HEK293 (cell line): Measurements from ENCODE around the gene APEX2.

Experiments
- CTCF ChIA-PET: fragments of 350-600 bp; formaldehyde crosslinking; extraction: SDS; loops from one replicate; lab custom pipeline; 2021; ENCODE audit warnings: antibody characterized with exemption; lab: Yijun Ruan, JAX
- POLR2A ChIA-PET: fragments of 300-600 bp; formaldehyde crosslinking; extraction: SDS; loops from one replicate; lab custom pipeline; 2020; ENCODE audit warnings: antibody characterized with exemption, inconsistent platforms; lab: Yijun Ruan, JAX
- H3K27ac ChIP-seq: fragments of 200-500 bp; sonication (Bioruptor generic); 2 replicates; pipeline ENCODE4 v1.5.1; 2014; ENCODE audit warnings: low read depth, low read length, control low read depth, inconsistent platforms; ENCODE audit errors: extremely low read depth
- H3K36me3 ChIP-seq, 2 experiments: fragments of 200-500 bp in 1 of 2; sonication (Bioruptor generic) in 1 of 2; 1 replicate in 1 of 2; 2 replicates in 1 of 2; pipeline ENCODE4 v1.5.1; 2014 to 2017; ENCODE audit warnings: inconsistent platforms in 2 of 2, low read length in 2 of 2; ENCODE audit not compliant: control insufficient read depth in 2 of 2, insufficient read depth in 1 of 2
- H3K4me1 ChIP-seq: fragments of 200-500 bp; sonication (Bioruptor generic); 2 replicates; pipeline ENCODE4 v1.5.1; 2014; ENCODE audit warnings: mild to moderate bottlenecking, low read length, inconsistent platforms; ENCODE audit not compliant: control insufficient read depth, insufficient read depth
- H3K4me3 ChIP-seq: 2 replicates; pipeline ENCODE4 v1.5.1; 2011; ENCODE audit warnings: low read depth, mild to moderate bottlenecking, control low read depth, low read length, moderate library complexity
- H3K9me3 ChIP-seq: fragments of 200-500 bp; sonication (Bioruptor generic); 2 replicates; pipeline ENCODE4 v1.5.1; 2014; ENCODE audit warnings: low read depth, low read length, inconsistent platforms; ENCODE audit not compliant: control insufficient read depth, insufficient read depth
- GFI1B ChIP-seq: fragments of 450-650 bp; formaldehyde crosslinking; IDR thresholded peaks from 2 replicates; pipeline ENCODE4 v1.5.1; 2016; ENCODE audit warnings: missing biosample characterization, missing genetic modification characterization
- KLF7 ChIP-seq: fragments of 450-650 bp; formaldehyde crosslinking; IDR thresholded peaks from 2 replicates; pipeline ENCODE4 v1.5.1; 2016; ENCODE audit warnings: missing biosample characterization, missing genetic modification characterization, borderline replicate concordance
- MEIS1 ChIP-seq: sonication (generic); formaldehyde crosslinking; IDR thresholded peaks from 2 replicates; pipeline ENCODE4 v1.8.1; 2022; ENCODE audit warnings: missing genetic modification reagents, mild to moderate bottlenecking, borderline replicate concordance
- RBAK ChIP-seq: fragments of 450-650 bp; formaldehyde crosslinking; IDR thresholded peaks from 2 replicates; pipeline ENCODE4 v1.5.1; 2016; ENCODE audit warnings: missing biosample characterization, missing genetic modification characterization
- SALL2 ChIP-seq: fragments of 450-650 bp; formaldehyde crosslinking; IDR thresholded peaks from 2 replicates; pipeline ENCODE4 v1.5.0; 2017; ENCODE audit warnings: missing biosample characterization, mild to moderate bottlenecking, missing genetic modification characterization, borderline replicate concordance
- SCRT2 ChIP-seq: fragments of 450-650 bp; formaldehyde crosslinking; IDR thresholded peaks from 2 replicates; pipeline ENCODE4 v1.5.1; 2016; ENCODE audit warnings: missing biosample characterization, missing genetic modification characterization
- YY1 ChIP-seq: fragments of 450-650 bp; formaldehyde crosslinking; IDR thresholded peaks from 2 replicates; pipeline ENCODE4 v1.5.1; 2018; ENCODE audit warnings: missing biosample characterization, missing genetic modification characterization
- ZBTB6 ChIP-seq: fragments of 450-650 bp; formaldehyde crosslinking; IDR thresholded peaks from 2 replicates; pipeline ENCODE4 v1.5.1; 2017; ENCODE audit warnings: missing biosample characterization, missing genetic modification characterization
- ZFP41 ChIP-seq: fragments of 450-650 bp; formaldehyde crosslinking; IDR thresholded peaks from 2 replicates; pipeline ENCODE4 v1.5.1; 2016; ENCODE audit warnings: missing biosample characterization, missing genetic modification characterization, borderline replicate concordance
- ZIC2 ChIP-seq: fragments of 450-650 bp; formaldehyde crosslinking; IDR thresholded peaks from 2 replicates; pipeline ENCODE4 v1.5.1; 2016; ENCODE audit warnings: missing biosample characterization, missing genetic modification characterization
- ZNF112 ChIP-seq: fragments of 450-650 bp; formaldehyde crosslinking; IDR thresholded peaks from 2 replicates; pipeline ENCODE4 v1.5.0; 2017; ENCODE audit warnings: missing biosample characterization, missing genetic modification characterization
- ZNF148 ChIP-seq: fragments of 450-650 bp; formaldehyde crosslinking; IDR thresholded peaks from 2 replicates; pipeline ENCODE4 v1.5.0; 2017; ENCODE audit warnings: missing biosample characterization, missing genetic modification characterization, borderline replicate concordance
- ZNF174 ChIP-seq: fragments of 450-650 bp; formaldehyde crosslinking; IDR thresholded peaks from 2 replicates; pipeline ENCODE4 v1.5.0; 2017; ENCODE audit warnings: missing biosample characterization, mild to moderate bottlenecking, missing genetic modification characterization
- ZNF175 ChIP-seq: fragments of 450-650 bp; formaldehyde crosslinking; IDR thresholded peaks from 2 replicates; pipeline ENCODE4 v1.5.1; 2016; ENCODE audit warnings: missing biosample characterization, missing genetic modification characterization
- ZNF302 ChIP-seq: fragments of 450-650 bp; formaldehyde crosslinking; IDR thresholded peaks from 2 replicates; pipeline ENCODE4 v1.5.1; 2016; ENCODE audit warnings: missing biosample characterization, missing genetic modification characterization, low read depth
- ZNF513 ChIP-seq: fragments of 450-650 bp; IDR thresholded peaks from 2 replicates; pipeline ENCODE4 v1.5.1; 2018; ENCODE audit warnings: missing biosample characterization, missing genetic modification characterization
- ZNF514 ChIP-seq: fragments of 450-650 bp; formaldehyde crosslinking; IDR thresholded peaks from 2 replicates; pipeline ENCODE4 v1.5.1; 2016; ENCODE audit warnings: missing biosample characterization, missing genetic modification characterization
- ZNF571 ChIP-seq: fragments of 450-650 bp; formaldehyde crosslinking; IDR thresholded peaks from 2 replicates; pipeline ENCODE4 v1.5.0; 2017; ENCODE audit warnings: missing biosample characterization, missing genetic modification characterization
- ZNF623 ChIP-seq: fragments of 450-650 bp; formaldehyde crosslinking; IDR thresholded peaks from 2 replicates; pipeline ENCODE4 v1.5.1; 2016; ENCODE audit warnings: missing biosample characterization, missing genetic modification characterization
- ZNF626 ChIP-seq: fragments of 450-650 bp; sonication (Bioruptor Pico); formaldehyde crosslinking; IDR thresholded peaks from 2 replicates; pipeline ENCODE4 v1.5.1; 2018; ENCODE audit warnings: missing biosample characterization, missing genetic modification characterization, inconsistent platforms
- ZNF654 ChIP-seq: fragments of 450-650 bp; formaldehyde crosslinking; IDR thresholded peaks from 2 replicates; pipeline ENCODE4 v1.5.1; 2016; ENCODE audit warnings: low read depth, missing biosample characterization, missing genetic modification characterization
- ZNF704 ChIP-seq: fragments of 450-650 bp; formaldehyde crosslinking; IDR thresholded peaks from 2 replicates; pipeline ENCODE4 v1.5.1; 2016; ENCODE audit warnings: missing biosample characterization, missing genetic modification characterization
- ZNF777 ChIP-seq: fragments of 450-650 bp; formaldehyde crosslinking; IDR thresholded peaks from 2 replicates; pipeline ENCODE4 v1.5.1; 2017; ENCODE audit warnings: missing biosample characterization, missing genetic modification characterization, borderline replicate concordance
- ZSCAN30 ChIP-seq: fragments of 450-650 bp; IDR thresholded peaks from 2 replicates; pipeline ENCODE4 v1.5.1; 2018; ENCODE audit warnings: missing biosample characterization, mild to moderate bottlenecking, missing genetic modification characterization, moderate library complexity
- TF ChIP-seq, protein P1 (sequence below): fragments of 450-650 bp; formaldehyde crosslinking; IDR thresholded peaks from 2 replicates; pipeline ENCODE4 v1.5.1; 2016; ENCODE audit warnings: missing biosample characterization, missing genetic modification characterization
- TF ChIP-seq, protein P2 (sequence below): fragments of 450-650 bp; IDR thresholded peaks from 2 replicates; pipeline ENCODE4 v1.5.1; 2018; ENCODE audit warnings: missing biosample characterization, mild to moderate bottlenecking, missing genetic modification characterization

The APEX2 gene

GRCh38 chrX:55014897-55015299 is 14.7 kb downstream of the APEX2 start:
- Histone ChIP-seq H3K36me3 (no peaks in the 10 kb centered on the region), H3K4me1 (no peaks in the 10 kb centered on the region), H3K9me3 (no peaks in the 10 kb centered on the region), H3K4me3 (no peak overlapping the region), H3K27ac (no peak overlapping the region)
- CTCF ChIA-PET: no interaction called here
- TF ChIP-seq ZBTB6 (tag by site-specific recombination): no peak
- no peak for TF ChIP-seq ZNF112 (tag by site-specific recombination)
- no peak for TF ChIP-seq GFI1B (tag by site-specific recombination)
- TF ChIP-seq ZNF513 (tag by site-specific recombination): no peak
- TF ChIP-seq, protein P1, sequence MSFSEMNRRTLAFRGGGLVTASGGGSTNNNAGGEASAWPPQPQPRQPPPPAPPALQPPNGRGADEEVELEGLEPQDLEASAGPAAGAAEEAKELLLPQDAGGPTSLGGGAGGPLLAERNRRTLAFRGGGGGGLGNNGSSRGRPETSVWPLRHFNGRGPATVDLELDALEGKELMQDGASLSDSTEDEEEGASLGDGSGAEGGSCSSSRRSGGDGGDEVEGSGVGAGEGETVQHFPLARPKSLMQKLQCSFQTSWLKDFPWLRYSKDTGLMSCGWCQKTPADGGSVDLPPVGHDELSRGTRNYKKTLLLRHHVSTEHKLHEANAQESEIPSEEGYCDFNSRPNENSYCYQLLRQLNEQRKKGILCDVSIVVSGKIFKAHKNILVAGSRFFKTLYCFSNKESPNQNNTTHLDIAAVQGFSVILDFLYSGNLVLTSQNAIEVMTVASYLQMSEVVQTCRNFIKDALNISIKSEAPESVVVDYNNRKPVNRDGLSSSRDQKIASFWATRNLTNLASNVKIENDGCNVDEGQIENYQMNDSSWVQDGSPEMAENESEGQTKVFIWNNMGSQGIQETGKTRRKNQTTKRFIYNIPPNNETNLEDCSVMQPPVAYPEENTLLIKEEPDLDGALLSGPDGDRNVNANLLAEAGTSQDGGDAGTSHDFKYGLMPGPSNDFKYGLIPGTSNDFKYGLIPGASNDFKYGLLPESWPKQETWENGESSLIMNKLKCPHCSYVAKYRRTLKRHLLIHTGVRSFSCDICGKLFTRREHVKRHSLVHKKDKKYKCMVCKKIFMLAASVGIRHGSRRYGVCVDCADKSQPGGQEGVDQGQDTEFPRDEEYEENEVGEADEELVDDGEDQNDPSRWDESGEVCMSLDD (tag by site-specific recombination): no peak
- TF ChIP-seq RBAK (tag by site-specific recombination): no peak
- no peak for TF ChIP-seq ZNF571
- TF ChIP-seq ZNF175 (tag by site-specific recombination): no peak
- no peak for TF ChIP-seq ZNF777 (tag by site-specific recombination)
- TF ChIP-seq SCRT2 (tag by site-specific recombination): no peak
- no peak for TF ChIP-seq ZNF302 (tag by site-specific recombination)
- TF ChIP-seq ZNF654 (tag by site-specific recombination): no peak
- POLR2A ChIA-PET: no interaction called here

GRCh38 chrX:55026143-55026542 is 26.0 kb downstream of the APEX2 start:
- no peak overlapping the region for H3K27ac ChIP-seq
- TF ChIP-seq KLF7 (tag by site-specific recombination): no peak
- no peak for TF ChIP-seq ZNF148 (tag by site-specific recombination)
- no peak for TF ChIP-seq SALL2 (tag by site-specific recombination)
- no peak for TF ChIP-seq ZFP41
- no peak for TF ChIP-seq ZIC2 (tag by site-specific recombination)
- TF ChIP-seq, protein P2, sequence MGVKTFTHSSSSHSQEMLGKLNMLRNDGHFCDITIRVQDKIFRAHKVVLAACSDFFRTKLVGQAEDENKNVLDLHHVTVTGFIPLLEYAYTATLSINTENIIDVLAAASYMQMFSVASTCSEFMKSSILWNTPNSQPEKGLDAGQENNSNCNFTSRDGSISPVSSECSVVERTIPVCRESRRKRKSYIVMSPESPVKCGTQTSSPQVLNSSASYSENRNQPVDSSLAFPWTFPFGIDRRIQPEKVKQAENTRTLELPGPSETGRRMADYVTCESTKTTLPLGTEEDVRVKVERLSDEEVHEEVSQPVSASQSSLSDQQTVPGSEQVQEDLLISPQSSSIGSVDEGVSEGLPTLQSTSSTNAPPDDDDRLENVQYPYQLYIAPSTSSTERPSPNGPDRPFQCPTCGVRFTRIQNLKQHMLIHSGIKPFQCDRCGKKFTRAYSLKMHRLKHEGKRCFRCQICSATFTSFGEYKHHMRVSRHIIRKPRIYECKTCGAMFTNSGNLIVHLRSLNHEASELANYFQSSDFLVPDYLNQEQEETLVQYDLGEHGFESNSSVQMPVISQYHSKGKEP (tag by site-specific recombination): no peak
- no peak for TF ChIP-seq YY1 (tag by site-specific recombination)
- no peak for TF ChIP-seq ZNF623 (tag by site-specific recombination)
- no peak for TF ChIP-seq ZNF514 (tag by site-specific recombination)
- no peak for TF ChIP-seq ZSCAN30 (tag by site-specific recombination)
- TF ChIP-seq ZNF626: no peak
- TF ChIP-seq ZNF704 (tag by site-specific recombination): no peak
- TF ChIP-seq MEIS1 (CRISPR knock-in tag): no peak
- no peak for TF ChIP-seq ZNF174 (tag by site-specific recombination)
- TF ChIP-seq RBAK (tag by site-specific recombination): no peak
- no peak overlapping the region for H3K4me3 ChIP-seq
- H3K9me3 ChIP-seq: no peaks in the 10 kb centered on the region
- POLR2A ChIA-PET: no interaction called here
- no peaks in the 10 kb centered on the region for H3K36me3 ChIP-seq
- CTCF ChIA-PET: no interaction called here
- H3K4me1 ChIP-seq: no peaks in the 10 kb centered on the region
